SJCRH30 (cell line): ENCODE data around the gene HS1BP3. TPM values are rescaled to one million over a fixed set of nuclear protein-coding genes. Genes with fewer than 3 reads are reported as not detected.

Source experiments
- DNase-seq, 2 experiments: peaks; one replicate each; pipeline ENCODE4 v3.0.0-alpha.2; 2015 to 2020
- H3K27ac ChIP-seq: fragments of 250-450 bp; sonication (Bioruptor Pico); 2 replicates; pipeline ENCODE4 v1.5.1; 2020; ENCODE audit warnings: mild to moderate bottlenecking, moderate library complexity
- H3K27me3 ChIP-seq: fragments of 250-450 bp; sonication (Bioruptor Pico); 2 replicates; pipeline ENCODE4 v1.5.1; 2020; ENCODE audit warnings: mild to moderate bottlenecking, moderate library complexity
- H3K36me3 ChIP-seq: fragments of 250-450 bp; sonication (Bioruptor Pico); 2 replicates; pipeline ENCODE4 v1.5.1; 2020; ENCODE audit warnings: mild to moderate bottlenecking, moderate library complexity
- H3K4me1 ChIP-seq: fragments of 250-450 bp; sonication (Bioruptor Pico); 2 replicates; pipeline ENCODE4 v1.5.1; 2020; ENCODE audit warnings: mild to moderate bottlenecking, moderate library complexity
- H3K4me3 ChIP-seq: fragments of 250-450 bp; sonication (Bioruptor Pico); 2 replicates; pipeline ENCODE4 v1.5.1; 2020; ENCODE audit warnings: mild to moderate bottlenecking, moderate library complexity
- H3K9me3 ChIP-seq: fragments of 250-450 bp; sonication (Bioruptor Pico); replicated peaks from 2 replicates; pipeline ENCODE4 v1.5.1; 2020; ENCODE audit warnings: mild to moderate bottlenecking, moderate library complexity
- total RNA-seq: library from RNA; depleted of rRNA; stranded (reverse); fragments of >200 nt; shearing (Covaris generic); gene quantifications from 2 replicates; pipeline ENCODE4 v1.2.3, GENCODE V29; 2014

The HS1BP3 gene
- total RNA-seq, 1 experiment from 2014 or later: 14.7 TPM

- H3K36me3 ChIP-seq: no peaks in the 10 kb centered on the region
- peaks cover 38% of the 10 kb centered on the region for H3K4me1 ChIP-seq
- no peaks in the 10 kb centered on the region for H3K27me3 ChIP-seq
- peak overlapping the region; percentile 7; the same call in 1 of the 2 replicates for H3K4me3 ChIP-seq
- H3K9me3 ChIP-seq: no peaks in the 10 kb centered on the region
- no peak for DNase-seq
- peak overlapping the region; percentile 78 for H3K27ac ChIP-seq
These were observed 2.7 kb downstream of the HS1BP3 start for GRCh38 chr2:20648206-20648605.

GRCh38 chr2:20647738-20648137 is 3.2 kb downstream of the HS1BP3 start:
- Histone ChIP-seq H3K4me3 (peak overlapping the region; percentile 7; the same call in 1 of the 2 replicates), H3K4me1 (peaks cover 37% of the 10 kb centered on the region), H3K36me3 (no peaks in the 10 kb centered on the region), H3K27me3 (no peaks in the 10 kb centered on the region), H3K9me3 (no peaks in the 10 kb centered on the region), H3K27ac (peak overlapping the region; percentile 78)
- peak; percentile 93 to 96 for DNase-seq

GRCh38 chr2:20647211-20647610 is 3.7 kb downstream of the HS1BP3 start:
- no peaks in the 10 kb centered on the region for H3K27me3 ChIP-seq
- H3K36me3 ChIP-seq: no peaks in the 10 kb centered on the region
- H3K9me3 ChIP-seq: no peaks in the 10 kb centered on the region
- no peak for DNase-seq
- peaks cover 37% of the 10 kb centered on the region for H3K4me1 ChIP-seq
- H3K27ac ChIP-seq: peak overlapping the region; percentile 78
- no peak overlapping the region for H3K4me3 ChIP-seq

- no peak for DNase-seq
- H3K27ac ChIP-seq: no peak overlapping the region
- no peaks in the 10 kb centered on the region for H3K36me3 ChIP-seq
- no peaks in the 10 kb centered on the region for H3K9me3 ChIP-seq
- no peaks in the 10 kb centered on the region for H3K27me3 ChIP-seq
- peaks cover 31% of the 10 kb centered on the region for H3K4me1 ChIP-seq
- no peak overlapping the region for H3K4me3 ChIP-seq
These were observed 4.5 kb downstream of the HS1BP3 start for GRCh38 chr2:20646446-20646845.

DNA sequence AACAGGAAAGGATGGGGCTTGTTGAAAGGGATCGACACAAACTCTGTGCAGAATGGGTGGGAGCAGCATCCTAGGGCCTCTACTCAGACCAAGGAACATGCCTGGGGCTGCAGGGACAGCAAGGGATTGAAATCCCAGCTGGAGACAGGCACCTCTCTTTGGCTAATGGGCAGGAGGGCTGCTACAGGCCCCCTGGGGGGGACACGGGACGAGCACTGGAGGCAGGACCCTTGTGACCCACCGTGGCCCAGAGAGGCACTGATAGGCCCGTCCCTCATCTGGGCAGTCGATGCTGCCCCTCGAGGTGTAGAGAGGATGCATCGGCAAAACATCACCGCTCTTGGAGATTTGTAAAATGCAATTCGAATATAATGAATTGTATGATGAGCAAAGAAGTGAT is 5.1 kb downstream of the HS1BP3 start:
- Histone ChIP-seq H3K4me1 (peaks cover 31% of the 10 kb centered on the region), H3K9me3 (no peaks in the 10 kb centered on the region), H3K4me3 (no peak overlapping the region), H3K27ac (no peak overlapping the region), H3K27me3 (no peaks in the 10 kb centered on the region), H3K36me3 (no peaks in the 10 kb centered on the region)
- DNase-seq: no peak

DNA sequence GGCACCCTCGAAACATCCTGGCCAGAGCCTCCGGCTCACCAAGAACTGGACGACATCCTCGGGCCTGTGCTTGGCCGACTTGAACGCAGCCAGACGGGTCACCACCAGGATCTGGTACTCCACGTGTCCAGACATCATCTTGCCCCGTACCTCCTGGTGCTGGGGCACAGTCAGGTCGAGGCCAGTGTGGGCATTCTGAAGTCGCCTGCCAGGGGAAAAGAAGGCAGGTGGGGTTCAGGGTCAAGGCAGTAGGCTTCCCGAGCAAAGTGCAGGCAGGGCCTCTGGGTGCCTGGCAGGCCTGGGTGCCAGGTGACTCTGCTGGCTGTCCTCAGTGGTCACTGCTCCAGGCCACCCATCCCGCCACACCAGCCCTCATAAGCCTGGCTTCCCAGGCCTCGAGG is 5.6 kb downstream of the HS1BP3 start:
- H3K27ac ChIP-seq: no peak overlapping the region
- H3K4me1 ChIP-seq: peaks cover 30% of the 10 kb centered on the region
- H3K27me3 ChIP-seq: no peaks in the 10 kb centered on the region
- DNase-seq: no peak
- no peak overlapping the region for H3K4me3 ChIP-seq
- H3K9me3 ChIP-seq: no peaks in the 10 kb centered on the region
- H3K36me3 ChIP-seq: no peaks in the 10 kb centered on the region

DNA sequence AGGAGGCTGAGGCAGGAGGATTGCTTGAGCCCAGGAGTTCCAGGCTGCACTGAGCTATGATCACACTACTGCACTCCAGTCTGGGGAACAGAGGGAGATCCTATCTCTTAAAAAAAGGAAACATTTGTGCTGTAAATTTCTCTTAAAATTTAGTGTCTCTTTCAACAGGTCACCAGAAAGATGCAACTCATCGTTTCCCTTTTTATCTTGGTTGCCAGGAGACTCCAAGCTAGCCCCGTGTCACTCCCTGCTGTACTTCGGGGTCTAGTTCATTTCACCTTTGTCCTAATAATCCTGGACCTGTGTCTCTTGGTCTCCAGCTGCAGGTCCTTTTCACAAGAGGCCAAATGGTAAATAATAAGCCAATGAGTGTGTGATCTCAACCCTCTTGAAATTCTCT is 7.1 kb downstream of the HS1BP3 start:
- Histone ChIP-seq H3K4me1 (peaks cover 18% of the 10 kb centered on the region), H3K27me3 (no peaks in the 10 kb centered on the region), H3K9me3 (no peaks in the 10 kb centered on the region), H3K27ac (no peak overlapping the region), H3K36me3 (no peaks in the 10 kb centered on the region), H3K4me3 (no peak overlapping the region)
- DNase-seq: no peak

DNA sequence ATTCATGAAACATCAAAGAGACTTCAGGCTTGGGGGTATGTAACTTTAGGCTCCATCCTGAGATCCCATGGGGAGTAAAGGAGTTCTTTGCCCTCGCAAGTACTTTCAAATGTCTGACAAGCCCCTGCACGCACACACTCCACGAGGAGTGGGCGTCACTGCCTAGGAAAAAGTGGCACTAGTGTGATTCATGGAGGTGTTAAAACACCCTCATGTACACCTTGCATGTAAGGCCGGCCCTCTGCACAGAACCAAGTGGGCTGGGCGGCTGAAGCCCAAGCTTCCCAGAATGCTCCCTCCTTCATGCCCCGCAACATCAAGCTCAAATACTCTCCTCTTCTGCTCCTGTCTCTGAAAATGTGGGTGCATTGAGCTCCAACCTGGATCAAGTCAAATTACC is 7.8 kb downstream of the HS1BP3 start:
- Histone ChIP-seq H3K4me1 (peaks cover 10% of the 10 kb centered on the region), H3K27ac (no peak overlapping the region), H3K27me3 (no peaks in the 10 kb centered on the region), H3K9me3 (no peaks in the 10 kb centered on the region), H3K4me3 (no peak overlapping the region), H3K36me3 (no peaks in the 10 kb centered on the region)
- DNase-seq: no peak

- H3K27ac ChIP-seq: no peak overlapping the region
- DNase-seq: peak; percentile 84 to 91
- peaks cover 6% of the 10 kb centered on the region for H3K4me1 ChIP-seq
- no peak overlapping the region for H3K4me3 ChIP-seq
- no peaks in the 10 kb centered on the region for H3K27me3 ChIP-seq
- no peaks in the 10 kb centered on the region for H3K36me3 ChIP-seq
- H3K9me3 ChIP-seq: no peaks in the 10 kb centered on the region
These were observed 8.6 kb downstream of the HS1BP3 start for GRCh38 chr2:20642055-20642971.

GRCh38 chr2:20641123-20641985 is 9.5 kb downstream of the HS1BP3 start:
- DNase-seq: no peak
- H3K9me3 ChIP-seq: no peaks in the 10 kb centered on the region
- no peaks in the 10 kb centered on the region for H3K36me3 ChIP-seq
- H3K27me3 ChIP-seq: no peaks in the 10 kb centered on the region
- H3K4me1 ChIP-seq: no peaks in the 10 kb centered on the region
- H3K27ac ChIP-seq: no peak overlapping the region
- no peak overlapping the region for H3K4me3 ChIP-seq

DNA sequence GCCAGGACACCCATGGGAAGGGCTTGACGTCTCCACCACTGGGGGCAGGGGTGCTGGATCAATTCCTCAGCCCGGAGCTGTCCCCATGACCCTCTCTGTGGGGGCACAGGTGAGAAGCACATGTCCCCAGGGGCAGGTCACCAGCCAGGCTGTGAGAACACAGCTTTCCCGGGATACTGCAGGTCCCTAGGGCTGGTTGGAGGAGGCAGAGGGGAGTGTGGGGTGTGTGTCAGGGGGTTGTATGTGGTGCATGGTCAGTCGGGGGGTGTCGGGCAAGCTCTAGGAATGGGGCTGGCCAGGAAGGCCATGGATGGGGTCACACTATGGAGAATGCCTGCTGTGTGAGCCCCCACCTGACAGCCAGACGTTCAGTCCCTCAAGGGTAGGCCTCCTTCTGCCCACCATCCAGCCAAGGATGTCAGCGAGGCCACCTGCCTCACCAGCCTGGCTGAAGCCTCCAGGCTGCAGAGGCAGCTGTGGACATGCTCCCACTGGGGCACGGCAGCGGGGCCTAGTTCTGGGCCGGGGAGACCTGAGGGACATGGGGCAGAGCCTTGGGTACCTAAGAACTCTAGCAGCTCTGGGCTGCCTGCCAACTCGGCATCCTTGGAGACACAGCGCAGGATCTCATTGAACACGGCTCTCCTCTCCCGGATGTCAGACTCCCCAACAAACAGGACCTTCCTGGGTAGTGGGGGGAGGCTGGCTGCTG is 10.3 kb downstream of the HS1BP3 start:
- DNase-seq: no peak
- no peaks in the 10 kb centered on the region for H3K27me3 ChIP-seq
- no peak overlapping the region for H3K27ac ChIP-seq
- no peaks in the 10 kb centered on the region for H3K9me3 ChIP-seq
- no peaks in the 10 kb centered on the region for H3K36me3 ChIP-seq
- H3K4me3 ChIP-seq: no peak overlapping the region
- peaks cover under 1% of the 10 kb centered on the region; the same call in 1 of the 2 replicates for H3K4me1 ChIP-seq

DNA sequence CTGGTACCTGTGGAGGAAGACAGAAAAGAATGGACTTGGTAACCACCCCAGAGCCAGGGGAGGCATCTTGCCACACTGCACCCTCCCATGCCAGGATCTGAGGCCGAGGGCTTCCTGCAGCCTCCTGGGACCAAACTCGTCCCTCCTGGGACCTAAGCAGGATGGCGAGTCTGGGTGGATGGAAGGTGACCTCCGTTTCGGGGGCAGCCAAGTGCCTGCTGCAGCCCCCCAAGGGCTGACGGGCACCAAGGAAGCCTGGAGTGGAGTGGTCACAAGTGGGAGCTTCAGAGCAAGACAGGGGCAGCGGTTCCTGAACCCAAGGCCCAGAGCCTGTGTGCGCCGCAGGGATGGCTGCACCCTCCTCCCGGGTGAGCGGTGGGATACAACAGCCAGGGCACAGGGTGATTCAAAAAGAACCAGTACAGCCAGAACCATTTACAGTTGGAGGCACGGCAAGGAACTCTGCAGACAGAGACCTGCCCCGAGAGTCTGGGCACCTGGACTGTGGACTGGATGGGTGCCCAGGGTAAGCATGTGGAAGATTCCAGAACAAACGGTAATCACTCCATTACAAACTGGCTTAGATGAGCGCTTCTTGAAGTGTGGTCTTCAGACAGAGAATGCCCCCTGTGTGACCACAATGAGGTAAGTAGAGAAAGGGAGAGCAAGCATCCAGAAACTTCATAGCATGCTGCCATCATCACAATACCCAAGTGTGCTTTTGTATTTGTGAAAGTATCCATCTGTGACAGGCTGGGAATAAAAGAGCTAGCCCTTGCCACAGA is 12.1 kb downstream of the HS1BP3 start:
- no peak overlapping the region for H3K4me3 ChIP-seq
- H3K27me3 ChIP-seq: no peaks in the 10 kb centered on the region
- H3K9me3 ChIP-seq: no peaks in the 10 kb centered on the region
- DNase-seq: no peak
- H3K4me1 ChIP-seq: peaks cover 18% of the 10 kb centered on the region
- H3K27ac ChIP-seq: no peak overlapping the region
- H3K36me3 ChIP-seq: no peaks in the 10 kb centered on the region

GRCh38 chr2:20638014-20638413 is 12.9 kb downstream of the HS1BP3 start:
- peaks cover 25% of the 10 kb centered on the region for H3K4me1 ChIP-seq
- H3K4me3 ChIP-seq: no peak overlapping the region
- no peak overlapping the region for H3K27ac ChIP-seq
- no peaks in the 10 kb centered on the region for H3K36me3 ChIP-seq
- H3K9me3 ChIP-seq: no peaks in the 10 kb centered on the region
- H3K27me3 ChIP-seq: no peaks in the 10 kb centered on the region
- no peak for DNase-seq

DNA sequence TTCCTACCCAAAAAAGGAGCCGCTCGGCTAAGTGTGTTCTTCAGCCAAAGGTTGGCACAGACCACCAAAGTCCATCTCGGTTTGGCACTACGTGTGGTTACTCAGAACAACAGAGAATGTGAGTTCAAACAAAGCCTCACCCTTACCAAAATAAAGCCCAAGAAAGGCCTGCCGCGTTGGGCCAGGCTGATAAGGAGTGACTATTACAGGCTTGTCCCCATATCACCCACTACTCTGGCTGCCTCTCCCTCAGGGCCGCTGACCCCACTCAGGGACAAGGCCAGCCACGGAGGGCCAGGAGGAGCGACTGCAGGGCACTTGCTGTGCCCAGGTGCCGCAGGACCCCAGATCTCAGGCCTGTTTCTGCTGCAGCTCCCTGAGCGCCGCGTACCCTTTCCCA is 13.8 kb downstream of the HS1BP3 start:
- Histone ChIP-seq H3K27ac (no peak overlapping the region), H3K9me3 (no peaks in the 10 kb centered on the region), H3K4me1 (peaks cover 25% of the 10 kb centered on the region), H3K36me3 (no peaks in the 10 kb centered on the region), H3K27me3 (no peaks in the 10 kb centered on the region), H3K4me3 (no peak overlapping the region)
- peak in 1 of 2 experiments; percentile 11 for DNase-seq
